ENCODE measurements around the gene LCOR. TPM values are rescaled to one million over a fixed set of nuclear protein-coding genes. Genes with fewer than 3 reads are reported as not detected.

LCOR gene
- total RNA-seq, 1 experiment from 2014 or later, result 42.1 TPM

DNA sequence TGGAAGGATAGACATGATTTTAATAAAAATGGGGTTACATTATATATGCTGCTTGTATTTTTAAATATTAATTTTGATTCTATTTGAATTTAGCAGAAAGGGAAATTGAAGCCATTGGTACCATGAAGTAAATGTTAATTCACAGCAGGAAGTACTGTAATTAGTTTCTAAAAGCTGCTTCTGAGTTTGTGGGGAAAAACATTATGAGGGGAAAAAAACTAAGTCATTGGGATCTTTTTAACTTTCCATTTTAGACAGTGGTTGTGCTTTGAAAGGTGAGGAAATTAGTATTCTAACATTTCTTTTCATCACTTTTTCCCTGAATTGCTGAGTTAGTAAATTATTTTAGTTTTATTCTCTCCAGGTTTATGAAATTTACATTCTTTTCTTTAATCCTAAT lies 41.0 kb downstream of the LCOR start:
- no peak overlapping the region for H3K23ac ChIP-seq (ENCODE audit: insufficient read length, low read depth, low read length)
- no peak overlapping the region for H2BK12ac ChIP-seq (ENCODE audit: insufficient read length, low read depth, low read length)
- no peaks in the 10 kb centered on the region for H4K20me1 ChIP-seq (ENCODE audit: control insufficient read depth, insufficient read depth, insufficient read length)
- H2BK15ac ChIP-seq (ENCODE audit: low read depth, low read length), result no peak overlapping the region
- H2AK5ac ChIP-seq (ENCODE audit: insufficient read length, low read length), result no peak overlapping the region
- no peak overlapping the region for H4K5ac ChIP-seq (ENCODE audit: insufficient read length, low read depth, low read length)
- DNase-seq, result no peak
- H3K23me2 ChIP-seq (ENCODE audit: insufficient read length, low read depth, low read length, poor library complexity, severe bottlenecking), result no peaks in the 10 kb centered on the region
- H3K27ac ChIP-seq (ENCODE audit: insufficient read length, low read depth, low read length), result no peak overlapping the region
- H4K8ac ChIP-seq (replicated peaks; ENCODE audit: insufficient read length, low read depth, low read length), result no peak overlapping the region
- no peak overlapping the region for H3T11ph ChIP-seq (ENCODE audit: low read length)
- no peaks in the 10 kb centered on the region for H3K27me3 ChIP-seq (ENCODE audit: insufficient read depth, low read length)
- no peak overlapping the region for H3K9ac ChIP-seq (ENCODE audit: extremely low read depth, insufficient read length, low read length)
- no peak overlapping the region for H4K91ac ChIP-seq (ENCODE audit: insufficient read length, low read depth, low read length)
- no peaks in the 10 kb centered on the region for H3K9me3 ChIP-seq (ENCODE audit: control insufficient read depth, low read depth, low read length)
- H2BK120ac ChIP-seq (ENCODE audit: low read depth, low read length, poor library complexity, severe bottlenecking), result no peak overlapping the region
- H3K9me3 Mint-ChIP-seq, result no peaks in the 10 kb centered on the region
- no peak overlapping the region for H2AFZ ChIP-seq (ENCODE audit: low read length)
- H3K4me3 Mint-ChIP-seq, result no peak overlapping the region
- TF ChIP-seq, protein P1, sequence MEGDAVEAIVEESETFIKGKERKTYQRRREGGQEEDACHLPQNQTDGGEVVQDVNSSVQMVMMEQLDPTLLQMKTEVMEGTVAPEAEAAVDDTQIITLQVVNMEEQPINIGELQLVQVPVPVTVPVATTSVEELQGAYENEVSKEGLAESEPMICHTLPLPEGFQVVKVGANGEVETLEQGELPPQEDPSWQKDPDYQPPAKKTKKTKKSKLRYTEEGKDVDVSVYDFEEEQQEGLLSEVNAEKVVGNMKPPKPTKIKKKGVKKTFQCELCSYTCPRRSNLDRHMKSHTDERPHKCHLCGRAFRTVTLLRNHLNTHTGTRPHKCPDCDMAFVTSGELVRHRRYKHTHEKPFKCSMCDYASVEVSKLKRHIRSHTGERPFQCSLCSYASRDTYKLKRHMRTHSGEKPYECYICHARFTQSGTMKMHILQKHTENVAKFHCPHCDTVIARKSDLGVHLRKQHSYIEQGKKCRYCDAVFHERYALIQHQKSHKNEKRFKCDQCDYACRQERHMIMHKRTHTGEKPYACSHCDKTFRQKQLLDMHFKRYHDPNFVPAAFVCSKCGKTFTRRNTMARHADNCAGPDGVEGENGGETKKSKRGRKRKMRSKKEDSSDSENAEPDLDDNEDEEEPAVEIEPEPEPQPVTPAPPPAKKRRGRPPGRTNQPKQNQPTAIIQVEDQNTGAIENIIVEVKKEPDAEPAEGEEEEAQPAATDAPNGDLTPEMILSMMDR (conservative IDR thresholded peaks at IDR 0.05), result no peak
- H2BK20ac ChIP-seq (ENCODE audit: low read depth, low read length, poor library complexity, severe bottlenecking), result no peak overlapping the region
- no peak overlapping the region for H3K4me2 ChIP-seq (ENCODE audit: insufficient read depth, insufficient read length, low read length)
- peak overlapping the region in 1 of 3 experiments; percentile 53; a peak in 1 of 7 replicates for H3K27ac Mint-ChIP-seq
- H3K18ac ChIP-seq (ENCODE audit: insufficient read length, low read depth, low read length), result no peak overlapping the region
- peaks cover under 1 to 3% (median 2%) of the 10 kb centered on the region in 3 experiments; a peak in 2 of 7 replicates for H3K36me3 Mint-ChIP-seq (ENCODE audit: insufficient read depth in 1 of 3, low read depth in 3 of 3)
- H3K4me1 Mint-ChIP-seq, result peaks cover 10 to 23% of the 10 kb centered on the region in 2 experiments
- no peak overlapping the region for H2BK5ac ChIP-seq (ENCODE audit: insufficient read length, low read length)
- no peak overlapping the region for H3K4ac ChIP-seq (ENCODE audit: low read depth, low read length)
- H3K27me3 Mint-ChIP-seq (ENCODE audit: low read depth), result no peaks in the 10 kb centered on the region
- no peaks in the 10 kb centered on the region for H3K4me1 ChIP-seq (ENCODE audit: insufficient read depth, low read length)
- H3K56ac ChIP-seq (ENCODE audit: insufficient read length, low read depth, low read length), result no peak overlapping the region
- H3K79me2 ChIP-seq (ENCODE audit: insufficient read depth, low read length), result peaks cover 1% of the 10 kb centered on the region; the same call in 1 of the 2 replicates
- peaks cover 9% of the 10 kb centered on the region for H3K79me1 ChIP-seq (ENCODE audit: insufficient read depth, low read depth, low read length, poor library complexity, severe bottlenecking)
- no peak overlapping the region for H3K14ac ChIP-seq (ENCODE audit: insufficient read depth, low read length)

Measured in H9 (cell line).